ENCODE measurements around the gene NR2F1-AS1. TPM values are rescaled to one million over a fixed set of nuclear protein-coding genes. Genes with fewer than 3 reads are reported as not detected.
"Not testable (repeated sequence)": the region's sequence is repeated elsewhere in the genome, so short reads cannot be mapped to it uniquely, and the experiment has no call there.

Gene NR2F1-AS1
- total RNA-seq, 1 donor from 2014 or later = 29.5 TPM

DNA sequence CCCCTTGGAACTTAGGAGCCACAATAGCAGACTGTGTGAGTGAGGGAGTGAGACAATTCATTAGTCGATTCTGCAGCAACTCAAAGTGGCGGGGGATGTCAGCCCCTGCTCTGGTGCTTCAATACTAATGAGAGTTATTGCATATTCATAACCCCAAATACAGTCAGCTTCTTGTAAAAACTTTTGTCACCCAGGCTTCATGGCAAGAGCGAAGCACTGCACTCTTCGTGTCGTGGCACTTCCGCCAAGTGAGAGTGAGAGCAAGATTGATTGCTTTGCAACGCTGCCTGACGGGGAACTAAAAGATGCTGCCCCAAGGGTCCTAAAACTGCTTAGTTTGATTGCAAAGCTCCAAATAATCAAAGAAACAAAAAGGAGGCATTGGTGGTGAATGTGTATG lies 150.9 kb downstream of the NR2F1-AS1 start:
- DNase-seq (ENCODE audit: low spot score) = no peak

DNA sequence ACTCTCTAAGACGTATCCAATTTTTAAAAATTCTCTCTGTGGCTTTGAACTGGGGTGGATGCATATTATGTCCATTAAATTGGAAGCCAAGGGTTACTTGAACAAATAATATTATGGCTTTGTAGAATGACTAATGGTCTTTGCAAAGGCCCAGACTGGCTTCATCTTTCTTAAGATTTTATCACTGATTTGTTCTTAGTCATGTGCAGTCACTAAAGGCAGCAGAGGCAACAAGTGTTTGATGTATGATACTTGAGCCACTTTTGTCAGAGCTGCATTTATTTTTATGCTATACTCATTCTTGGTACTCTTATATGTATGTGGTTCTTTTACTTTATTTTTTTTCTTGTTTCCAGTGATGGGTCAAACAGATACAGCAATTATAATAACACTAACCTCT lies 152.2 kb downstream of the NR2F1-AS1 start:
- no peak for DNase-seq (ENCODE audit: low spot score)

DNA sequence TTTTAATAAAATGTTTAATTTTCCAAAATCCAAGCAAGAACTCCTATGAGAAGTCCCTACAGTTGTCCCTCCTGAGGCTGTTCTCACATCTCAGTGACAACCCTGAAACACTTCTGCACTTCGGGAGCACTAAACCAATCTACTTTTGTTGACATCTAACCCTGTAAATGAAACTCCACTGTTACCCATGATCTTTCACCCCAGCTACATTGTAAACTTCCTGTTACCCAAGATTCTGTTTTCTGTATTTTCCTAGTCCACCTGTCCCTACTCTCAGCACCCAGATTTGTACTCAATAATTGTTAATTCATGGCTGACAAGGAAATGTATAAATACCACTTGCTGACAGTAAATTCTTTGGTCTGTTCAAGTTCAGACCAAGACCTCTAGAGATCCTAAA lies 153.7 kb downstream of the NR2F1-AS1 start:
- DNase-seq (ENCODE audit: low spot score) = no peak

DNA sequence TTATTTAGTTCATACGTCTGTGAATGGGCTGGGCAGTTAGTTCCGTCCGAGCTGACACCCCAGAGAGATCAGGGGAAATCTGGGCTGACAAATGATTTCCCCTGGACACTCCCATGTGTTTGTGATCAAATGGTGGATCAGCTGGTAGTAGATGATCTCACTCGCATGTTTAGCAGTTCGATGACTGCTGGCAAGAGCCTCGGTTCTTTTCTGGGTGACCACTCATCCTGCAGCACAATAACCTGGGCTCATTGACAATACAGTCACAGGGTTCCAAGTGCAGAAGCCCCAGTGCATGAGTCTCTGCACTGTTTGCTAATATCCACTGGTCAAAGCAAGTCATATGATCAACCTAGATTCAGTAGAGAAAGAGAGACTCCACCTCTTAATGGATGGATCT lies 155.9 kb downstream of the NR2F1-AS1 start:
- no peak for DNase-seq (ENCODE audit: low spot score)

DNA sequence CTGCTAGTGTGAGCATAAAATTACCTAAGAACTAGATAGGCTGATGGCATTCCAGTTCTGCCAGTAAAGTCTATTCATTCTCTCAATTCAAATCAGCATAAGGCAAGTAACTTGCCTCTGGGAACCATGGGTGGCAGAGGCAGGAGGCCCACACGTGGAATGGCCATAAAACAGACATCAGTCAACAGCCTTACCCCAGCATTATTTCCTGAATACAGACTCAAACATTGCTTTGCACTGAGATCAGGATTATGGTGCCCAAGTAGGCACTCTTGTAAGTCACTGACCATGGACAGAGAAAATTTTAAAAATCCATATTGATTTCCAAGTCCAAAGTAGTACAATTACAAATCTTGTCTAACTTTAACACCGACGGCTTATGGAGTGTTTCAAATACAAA lies 157.7 kb downstream of the NR2F1-AS1 start:
- DNase-seq (ENCODE audit: low spot score) = no peak

DNA sequence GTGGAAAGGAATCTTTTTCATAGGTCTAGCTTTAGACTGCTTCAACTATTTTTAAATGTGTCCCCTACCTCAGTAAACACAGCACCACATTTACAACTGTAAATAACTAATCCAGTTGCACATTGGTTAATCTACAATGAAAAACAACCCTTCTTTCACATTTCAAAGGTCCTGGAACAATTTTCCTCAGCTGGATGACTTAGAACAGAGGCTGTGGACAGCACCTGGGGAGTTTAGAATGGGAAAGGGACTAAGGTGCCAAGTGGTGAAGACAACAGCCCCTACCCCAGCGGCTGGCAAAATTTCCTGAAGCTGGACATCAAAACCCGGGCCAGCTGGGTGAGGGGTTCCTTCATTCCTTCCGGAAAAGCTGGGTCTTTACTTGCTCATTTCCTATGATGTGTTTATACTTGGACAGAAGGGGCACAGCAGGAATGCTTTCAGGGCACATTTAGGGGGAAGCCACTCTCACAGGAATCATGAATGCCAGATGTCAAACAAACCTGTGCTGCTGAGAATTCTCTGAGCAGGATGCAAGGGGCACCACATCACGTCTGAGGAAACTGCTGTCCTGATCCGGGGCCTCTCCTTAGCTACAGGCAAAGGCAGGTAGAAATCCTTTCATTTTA lies 158.3 kb downstream of the NR2F1-AS1 start:
- DNase-seq (ENCODE audit: low spot score) = no peak

DNA sequence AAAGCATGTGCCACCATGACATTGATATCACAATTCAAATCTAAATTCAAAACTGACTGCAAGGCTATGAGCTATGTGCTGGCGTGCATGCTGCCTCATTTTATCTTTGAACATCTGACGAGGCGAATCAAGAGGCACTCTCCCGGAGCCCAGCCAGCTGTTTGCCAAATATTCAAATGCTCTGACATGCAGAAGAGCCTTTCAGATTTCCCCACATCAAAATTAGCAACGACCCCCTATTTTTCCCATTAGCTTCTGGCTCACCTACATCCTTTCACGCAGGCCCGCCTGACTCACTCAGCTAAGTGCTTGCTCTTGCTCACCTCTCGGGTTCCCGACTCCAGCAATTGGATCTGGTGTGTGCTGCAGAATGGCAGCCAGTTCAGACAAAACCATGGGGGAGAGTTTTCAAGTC lies 159.0 kb downstream of the NR2F1-AS1 start:
- DNase-seq (ENCODE audit: low spot score) = no peak

DNA sequence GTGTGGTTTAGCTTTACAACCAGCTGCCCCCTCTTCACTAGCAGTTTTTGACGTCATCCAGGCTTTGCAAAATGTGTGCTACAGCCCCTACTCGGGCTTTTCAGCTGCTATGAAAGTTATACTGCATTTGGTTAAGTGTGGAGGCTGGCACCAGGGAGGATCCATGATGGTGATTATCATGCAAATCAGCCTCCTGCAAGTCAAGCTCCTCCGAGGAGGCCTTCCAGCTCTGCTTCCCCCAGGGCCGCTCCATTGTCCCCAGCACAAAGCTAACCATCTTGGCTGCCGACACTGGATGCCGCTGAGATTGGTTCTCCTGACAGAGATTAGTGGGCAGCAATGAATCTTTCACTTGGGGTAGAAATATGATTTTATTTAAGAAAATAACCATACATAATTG lies 159.6 kb downstream of the NR2F1-AS1 start:
- DNase-seq (ENCODE audit: low spot score) = no peak

DNA sequence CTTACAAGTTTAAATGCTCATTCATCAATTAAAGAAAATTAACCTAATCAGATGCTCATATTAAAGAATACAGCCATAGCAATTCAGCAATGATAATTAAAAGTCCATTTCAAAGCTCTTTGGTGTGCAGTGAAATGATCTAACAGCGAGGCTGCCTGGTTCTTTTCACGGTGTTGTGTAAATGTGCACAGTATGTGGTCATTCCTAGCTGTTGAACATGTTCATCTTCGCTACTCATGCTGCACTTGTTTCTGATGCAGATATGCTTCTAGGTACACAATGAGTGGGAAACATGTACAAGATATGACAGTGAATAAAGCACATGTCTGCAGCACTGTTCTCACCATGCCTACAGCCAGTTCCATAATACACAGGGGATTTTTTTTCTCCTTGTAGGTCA lies 163.5 kb downstream of the NR2F1-AS1 start:
- no peak for DNase-seq (ENCODE audit: low spot score)

DNA sequence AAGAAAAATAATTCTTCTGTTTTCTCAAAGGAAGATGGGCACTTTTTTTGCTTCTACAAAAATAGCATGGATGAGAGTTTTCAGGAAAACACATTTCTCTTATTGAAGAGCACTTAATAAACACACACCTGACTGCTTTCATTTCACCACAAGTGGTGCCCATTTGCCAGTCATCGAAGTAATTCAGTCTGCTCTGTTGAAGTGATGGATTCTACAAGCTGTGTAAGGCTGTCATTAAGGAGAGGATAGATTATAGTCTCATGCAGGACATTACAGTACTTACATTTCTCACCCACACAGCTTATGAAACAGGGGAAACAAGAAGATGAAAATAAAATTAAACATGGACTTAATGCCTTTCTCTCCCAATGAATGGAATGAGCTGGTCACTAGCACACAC lies 165.2 kb downstream of the NR2F1-AS1 start:
- DNase-seq (ENCODE audit: low spot score) = no peak

DNA sequence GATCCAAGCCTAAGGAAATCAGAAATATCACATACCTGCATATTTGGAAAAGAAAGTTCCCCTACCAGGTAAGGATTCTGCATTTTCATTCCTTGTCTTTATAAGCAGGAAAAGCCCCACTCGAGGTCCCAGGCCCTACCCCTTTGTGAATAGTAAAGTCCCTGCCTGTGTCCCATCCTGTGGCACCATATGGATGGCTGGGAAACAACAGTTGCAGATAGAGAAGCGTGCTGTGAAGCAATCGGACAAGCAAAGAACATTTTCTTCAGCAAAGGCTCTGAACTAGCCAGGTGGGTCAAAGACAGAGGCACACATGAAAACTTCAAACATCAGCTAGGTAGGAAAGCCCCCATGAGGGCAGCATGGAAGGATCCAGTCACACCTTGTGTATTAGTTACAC lies 169.3 kb downstream of the NR2F1-AS1 start:
- no peak for DNase-seq (ENCODE audit: low spot score)

DNA sequence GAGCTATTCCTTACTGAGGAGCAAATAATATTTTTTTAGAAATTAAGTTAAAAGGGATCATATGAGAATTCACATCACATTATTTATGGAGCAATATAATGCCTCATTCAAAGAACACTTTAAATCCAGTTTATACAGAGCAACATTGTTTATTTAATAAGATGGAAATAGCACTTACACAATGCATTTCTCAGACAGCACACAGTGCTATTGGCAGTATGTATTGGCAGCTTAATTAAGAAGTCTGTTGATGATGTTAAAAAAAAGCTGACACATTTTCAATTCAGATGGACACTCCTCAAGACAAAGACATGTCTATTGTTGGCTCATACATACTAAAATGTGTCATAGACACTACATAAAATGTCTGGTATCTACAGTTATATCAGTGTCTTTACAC lies 171.3 kb downstream of the NR2F1-AS1 start:
- no peak for DNase-seq (ENCODE audit: low spot score)

DNA sequence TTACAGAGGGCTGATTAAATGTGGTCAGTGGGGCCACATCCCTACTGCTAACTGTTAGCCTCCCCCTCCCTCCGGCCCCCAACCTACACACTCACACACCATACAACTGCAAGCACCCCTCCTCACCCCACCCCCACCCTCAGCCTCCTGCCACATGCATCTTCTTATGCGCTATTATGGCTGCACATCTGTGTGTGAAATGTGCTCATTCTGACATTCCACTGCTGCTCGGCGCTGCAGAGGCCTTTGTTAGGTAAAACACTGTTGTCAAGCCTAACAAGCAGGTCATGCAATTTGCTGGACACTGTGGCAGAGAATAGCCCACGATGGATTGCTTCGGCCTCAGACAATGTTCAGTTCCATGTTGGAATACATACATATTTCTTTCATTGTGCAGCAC lies 173.6 kb downstream of the NR2F1-AS1 start:
- DNase-seq (ENCODE audit: low spot score) = no peak

DNA sequence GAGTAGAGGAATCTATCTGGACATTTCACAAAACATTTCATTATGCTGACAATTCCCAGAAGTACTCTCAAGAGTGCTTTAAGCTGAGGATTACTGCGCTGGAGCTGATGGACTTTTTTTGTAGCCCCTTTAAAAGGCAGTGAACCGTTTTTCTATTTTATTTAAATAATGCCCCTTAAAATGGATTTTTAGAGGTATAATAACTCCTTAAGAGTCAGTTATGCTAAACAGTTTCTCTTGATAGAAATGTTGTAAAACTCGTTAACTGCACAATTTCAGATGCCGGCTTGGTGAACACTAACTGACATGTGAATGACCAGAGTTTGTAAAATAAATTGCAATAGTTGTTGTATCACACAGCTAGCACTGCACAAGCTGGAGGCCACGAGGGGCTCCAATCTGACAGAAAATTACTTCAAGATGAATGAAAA lies 174.0 kb downstream of the NR2F1-AS1 start:
- DNase-seq (ENCODE audit: low spot score) = no peak

DNA sequence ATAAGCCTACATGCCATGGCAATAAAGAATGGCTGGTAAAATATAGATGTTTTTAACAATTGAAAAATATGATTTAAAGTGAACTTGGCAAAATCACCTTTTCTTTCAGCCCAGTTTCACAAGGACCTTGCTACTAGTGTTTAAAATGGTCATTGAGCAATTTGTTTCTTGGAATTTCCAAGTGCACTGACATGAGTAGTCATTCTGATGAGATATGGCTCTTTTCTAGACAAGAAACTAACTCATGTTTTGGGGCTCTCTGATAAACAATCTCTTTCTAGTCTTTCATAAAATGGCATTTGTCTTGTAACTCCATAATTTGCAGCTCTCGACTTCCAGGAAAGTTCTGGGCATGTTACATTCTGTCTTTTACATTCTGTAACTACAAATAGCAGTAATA lies 176.8 kb downstream of the NR2F1-AS1 start:
- DNase-seq (ENCODE audit: low spot score) = no peak

DNA sequence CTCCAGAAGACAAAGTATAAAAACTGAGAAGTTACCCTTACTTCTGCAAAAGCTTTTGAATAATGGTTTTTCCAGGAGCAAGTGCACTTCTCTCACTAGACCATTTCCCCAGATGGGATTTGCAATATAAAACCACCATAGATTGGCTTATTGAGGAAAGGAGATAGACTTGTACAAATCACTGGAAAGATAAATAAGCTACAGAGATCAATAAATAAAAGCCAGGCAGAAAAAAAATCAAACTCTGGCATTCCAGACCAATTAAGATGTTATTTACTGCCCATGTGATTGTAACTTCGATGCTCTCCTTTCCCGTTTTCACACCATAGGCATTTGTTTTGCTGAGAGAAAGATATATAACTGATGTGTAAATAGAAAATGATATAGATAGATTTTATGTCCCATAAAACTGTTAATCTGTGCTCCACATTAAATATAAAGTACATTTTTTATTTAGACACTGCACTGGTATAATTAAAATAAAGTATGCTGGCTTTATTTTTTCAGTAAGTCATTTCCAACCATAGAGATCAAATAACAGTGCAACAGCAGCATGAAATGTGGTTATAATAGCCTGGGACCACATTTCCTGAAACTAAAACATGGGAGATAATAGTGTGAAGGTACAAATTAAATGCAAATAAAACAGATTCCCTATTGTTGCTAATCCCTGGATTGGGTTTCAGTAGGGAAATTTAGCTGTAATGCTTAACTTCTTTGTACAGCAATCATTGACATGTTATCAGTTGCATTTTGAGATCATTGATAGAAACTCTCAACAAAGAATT lies 177.7 kb downstream of the NR2F1-AS1 start:
- no peak for DNase-seq (ENCODE audit: low spot score)

DNA sequence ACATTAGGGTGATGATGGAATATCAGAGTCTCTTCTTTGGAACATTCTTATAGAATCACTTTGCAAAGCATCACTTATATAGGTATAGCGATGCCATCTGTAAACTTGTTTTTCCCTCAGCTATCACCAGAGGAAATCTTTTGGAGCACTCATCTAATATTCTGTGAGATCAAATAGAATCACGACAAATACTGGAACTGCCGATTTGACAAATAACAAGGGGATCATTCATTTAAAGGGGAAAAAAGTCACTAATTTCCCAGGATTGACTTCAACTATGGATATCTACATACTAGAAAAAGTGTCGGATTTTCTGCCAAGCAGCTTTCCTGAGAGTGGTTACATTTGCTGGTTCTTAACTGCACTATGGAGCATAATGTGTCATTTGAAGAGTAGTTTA lies 178.6 kb downstream of the NR2F1-AS1 start:
- no peak for DNase-seq (ENCODE audit: low spot score)

DNA sequence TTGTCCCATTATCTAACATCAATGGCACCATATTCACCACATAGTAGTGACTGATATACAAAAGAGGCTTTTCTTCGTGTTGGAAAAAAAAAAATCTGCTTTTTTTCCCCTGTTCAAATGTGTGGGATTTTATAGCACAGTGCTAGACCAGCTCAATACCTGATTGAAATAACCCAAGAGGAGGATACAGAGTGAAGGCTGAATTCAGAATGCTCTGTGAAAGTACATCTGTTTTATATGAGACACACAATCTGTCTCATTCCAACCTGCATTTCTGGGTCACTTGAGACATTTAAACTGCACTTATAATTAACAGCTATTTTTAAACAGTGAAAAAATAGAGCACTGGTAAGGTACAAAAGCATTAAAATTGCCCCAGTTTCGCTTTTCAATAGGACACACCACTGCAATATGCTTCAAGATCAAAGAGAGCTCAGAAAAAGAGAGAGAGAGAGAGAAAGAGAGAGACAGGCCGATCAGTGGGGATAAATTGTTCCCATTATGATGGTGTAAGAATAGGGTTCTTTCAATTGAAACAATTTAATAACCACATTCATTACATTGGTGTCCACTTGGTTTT lies 179.3 kb downstream of the NR2F1-AS1 start:
- DNase-seq (ENCODE audit: low spot score) = no peak

DNA sequence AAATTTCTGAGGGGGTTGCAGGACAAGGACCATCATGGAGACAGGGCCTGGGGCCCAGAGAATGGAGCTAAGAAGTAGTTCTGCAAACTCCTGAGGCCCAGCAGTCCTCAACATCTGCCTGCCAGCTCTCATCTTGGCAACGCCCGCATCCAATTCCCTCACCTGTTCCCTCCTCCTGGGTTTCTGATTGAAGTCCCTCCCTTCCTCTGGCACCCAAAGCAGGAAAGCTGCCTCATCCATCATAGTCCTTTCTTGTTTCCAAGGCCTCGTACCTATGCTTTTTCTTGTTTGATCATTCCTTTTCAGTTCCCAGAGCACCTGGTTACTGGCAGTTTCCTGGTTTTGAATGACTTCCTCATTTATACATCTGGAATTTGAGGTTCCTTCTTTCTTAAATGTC lies 181.3 kb downstream of the NR2F1-AS1 start:
- DNase-seq (ENCODE audit: low spot score) = no peak

DNA sequence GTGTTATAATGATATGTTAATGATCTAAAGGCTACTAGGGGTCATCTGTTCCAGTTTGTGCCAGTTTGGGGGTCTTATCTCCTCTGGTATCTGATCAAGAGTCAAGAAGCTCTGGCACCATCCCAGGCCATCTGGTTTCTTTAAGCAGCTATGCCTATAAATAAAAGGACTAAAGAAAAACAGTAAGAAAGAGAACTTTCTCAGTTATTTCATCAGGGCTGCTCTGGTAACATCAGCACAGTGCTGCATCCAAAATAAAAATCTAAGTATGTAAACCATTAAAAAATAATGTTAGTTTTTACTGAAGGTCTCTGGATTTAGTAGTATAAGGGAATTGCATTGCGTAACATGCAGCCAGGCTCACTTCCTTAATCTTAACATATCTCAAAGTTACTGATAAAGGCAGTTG lies 185.0 kb downstream of the NR2F1-AS1 start:
- DNase-seq (ENCODE audit: low spot score) = no peak

DNA sequence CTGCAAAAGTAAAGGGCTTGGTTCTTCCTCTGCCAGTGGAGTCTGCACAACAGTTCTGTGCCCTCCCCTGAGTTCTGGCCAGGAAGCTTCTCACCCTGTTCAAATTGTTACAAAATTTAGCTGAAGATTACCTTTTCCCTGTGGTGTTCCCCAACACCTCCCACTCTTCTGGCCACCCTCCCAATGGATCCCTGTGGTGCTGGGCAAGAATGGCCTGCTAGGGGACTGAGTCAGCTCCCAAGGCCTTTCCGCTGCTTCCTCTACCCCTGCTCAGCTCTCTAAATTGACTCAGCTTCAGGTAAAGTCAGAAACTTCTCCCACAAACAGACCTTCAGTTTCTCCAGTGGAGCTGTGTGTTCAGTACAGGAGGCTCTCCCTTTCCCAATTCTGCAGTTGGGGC lies 186.0 kb downstream of the NR2F1-AS1 start:
- DNase-seq (ENCODE audit: low spot score) = no peak

DNA sequence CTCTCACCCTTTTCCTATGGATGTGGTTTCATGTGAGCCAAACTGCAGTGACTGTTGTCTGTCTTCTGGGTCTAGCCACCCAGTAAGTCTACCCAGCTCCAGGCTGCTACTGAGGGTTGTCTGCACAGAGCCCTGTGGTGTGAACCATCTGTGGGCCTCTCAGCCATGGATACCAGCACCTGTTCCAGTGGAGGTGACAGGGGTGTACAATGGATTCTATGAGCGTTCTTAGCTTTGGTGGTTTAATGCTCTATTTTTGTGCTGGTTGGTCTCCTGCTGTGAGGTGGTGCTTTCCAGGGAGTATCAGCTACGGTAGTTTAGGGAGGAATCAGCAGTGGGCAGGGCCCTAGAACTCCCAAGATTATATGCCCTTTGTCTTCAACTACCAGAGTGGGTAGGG lies 186.7 kb downstream of the NR2F1-AS1 start:
- no peak for DNase-seq (ENCODE audit: low spot score)

DNA sequence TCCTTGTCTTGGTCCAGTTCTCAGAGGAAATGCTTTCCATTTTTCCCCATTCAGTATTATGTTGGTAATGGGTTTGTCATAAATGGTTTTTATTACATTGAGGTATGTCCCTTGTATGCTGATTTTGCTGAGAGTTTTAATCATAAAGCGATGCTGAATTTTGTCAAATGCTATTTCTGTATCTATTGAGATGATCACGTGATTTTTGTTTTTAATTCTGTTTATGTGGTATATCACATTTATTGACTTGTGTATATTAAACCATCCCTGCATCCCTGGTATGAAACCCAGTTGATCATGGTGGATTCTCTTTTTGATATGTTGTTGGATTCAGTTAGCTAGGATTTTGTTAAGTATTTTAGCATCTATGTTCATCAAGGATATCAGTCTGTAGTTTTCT lies 189.8 kb downstream of the NR2F1-AS1 start:
- not testable (repeated sequence) for DNase-seq (ENCODE audit: low spot score)
